ENCODE data around the gene BTF3.

Gene BTF3

DNA sequence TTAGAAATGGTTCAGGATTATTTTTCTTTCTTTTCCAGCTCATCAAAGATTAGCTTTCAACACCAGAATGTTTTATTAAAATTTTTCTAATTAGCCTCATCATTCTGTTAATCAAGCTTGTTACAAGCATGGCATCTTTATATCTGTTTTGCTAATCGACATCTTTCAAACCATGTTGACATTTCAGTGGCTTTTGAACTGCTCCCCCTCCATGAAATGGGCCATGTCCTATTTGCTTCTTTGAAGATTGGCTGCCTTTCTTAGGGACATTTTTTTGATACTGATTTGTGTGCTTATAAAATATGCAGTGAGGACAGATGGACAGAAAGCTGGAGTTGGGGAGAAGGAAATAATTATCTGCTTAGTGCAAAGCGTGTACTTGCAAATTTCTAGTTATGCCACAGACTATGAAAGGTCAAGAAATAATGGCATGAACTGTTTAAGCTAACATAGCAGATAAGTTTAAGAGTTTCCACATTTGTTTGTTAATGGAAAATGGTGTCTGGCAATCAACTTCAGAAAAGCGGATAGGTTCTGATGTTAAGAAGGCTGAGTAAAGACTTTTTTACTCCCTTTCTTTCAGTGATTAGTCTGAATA lies 27.5 kb downstream of the BTF3 start:
- DNase-seq: no peak

DNA sequence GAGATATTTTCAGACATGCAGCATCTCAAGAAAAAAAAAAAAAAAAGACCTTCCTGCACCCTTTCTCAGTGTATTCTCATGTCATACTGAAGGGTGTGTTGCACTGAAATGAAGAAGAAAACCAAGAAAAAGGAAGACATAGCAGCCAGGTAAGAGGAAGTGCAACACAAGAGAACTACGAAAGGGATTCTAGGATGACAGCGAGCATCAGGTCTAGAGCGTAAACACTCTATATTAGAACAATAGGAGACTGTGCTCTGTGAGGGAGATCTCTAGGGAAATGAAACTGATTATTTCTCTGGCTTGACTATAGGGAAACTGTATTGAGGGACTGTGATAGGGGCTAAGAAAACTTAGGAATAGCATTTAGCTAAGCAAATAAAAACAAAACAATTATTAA lies 30.0 kb downstream of the BTF3 start:
- no peak for DNase-seq

DNA sequence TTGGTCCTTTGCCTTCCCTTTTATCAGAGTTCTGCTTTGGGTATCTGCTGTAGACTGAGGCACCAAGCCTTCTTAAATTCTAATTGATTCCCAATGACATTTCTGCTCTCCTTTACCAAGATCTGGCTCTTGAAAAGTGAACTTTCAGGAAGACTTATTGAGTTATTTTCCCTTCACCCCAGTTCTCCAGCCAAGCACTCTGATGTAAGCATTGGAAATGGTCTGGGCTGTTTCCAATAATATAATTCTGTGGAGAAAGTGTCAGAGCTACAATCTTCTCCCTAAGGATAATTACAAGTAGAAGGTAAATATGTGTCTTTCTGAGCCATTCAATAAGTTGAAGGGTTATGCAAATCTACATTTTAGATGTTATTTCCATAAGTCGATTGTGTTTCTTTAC lies 30.8 kb downstream of the BTF3 start:
- no peak for DNase-seq

DNA sequence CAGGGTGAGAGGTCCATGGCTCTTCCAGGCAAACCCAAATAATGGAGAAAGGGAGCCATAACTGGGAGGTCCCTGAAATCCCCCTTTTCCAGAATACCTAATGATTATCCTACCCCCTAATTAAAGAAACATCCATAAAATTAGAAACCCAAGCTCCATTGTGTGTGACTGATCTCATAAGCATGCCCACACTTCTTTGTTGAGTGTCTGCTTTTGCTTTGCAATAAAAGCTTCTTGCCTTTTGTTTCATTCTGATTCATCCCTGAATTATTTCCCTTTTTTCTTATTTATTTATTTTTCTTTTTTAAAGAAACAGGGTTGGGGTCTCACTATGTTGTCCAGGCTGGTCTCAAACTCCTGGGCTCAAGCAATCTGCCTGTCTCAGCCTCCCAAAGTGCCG lies 33.1 kb downstream of the BTF3 start:
- no peak for DNase-seq

GRCh38 chr5:73532195-73532594 lies 34.0 kb downstream of the BTF3 start:
- no peak for DNase-seq

DNA sequence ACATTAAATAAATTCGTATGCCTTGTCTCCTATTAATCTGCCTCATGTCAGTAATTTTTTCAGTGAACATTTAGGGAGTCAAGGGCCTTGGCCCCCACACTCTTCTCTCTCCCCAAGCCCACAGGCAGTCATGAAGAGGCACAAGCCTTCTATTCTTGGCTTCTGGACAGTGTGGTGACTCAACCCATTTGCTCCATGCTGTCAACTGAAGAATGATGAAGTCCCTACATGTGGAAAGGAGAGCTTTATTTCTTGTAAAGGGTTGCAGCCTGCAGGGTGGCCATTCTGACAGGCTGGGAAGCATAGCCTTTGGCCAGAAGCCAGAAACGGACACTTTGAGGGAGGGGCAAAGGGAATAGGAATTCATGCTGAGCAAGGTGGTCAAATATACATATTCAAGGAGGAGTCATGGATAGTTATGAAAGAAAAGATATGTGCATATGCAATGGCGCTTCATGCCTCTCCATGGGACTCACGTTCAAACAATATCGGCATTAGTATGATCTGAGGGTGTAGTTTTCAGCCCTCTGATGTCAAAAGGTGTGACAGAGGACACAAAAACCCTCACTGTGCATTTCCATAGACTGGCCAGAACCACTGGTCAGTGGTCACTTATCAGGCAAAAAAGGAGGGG lies 35.9 kb downstream of the BTF3 start:
- DNase-seq: no peak

- no peak for DNase-seq
These were observed 36.7 kb downstream of the BTF3 start for GRCh38 chr5:73534971-73535370.

DNA sequence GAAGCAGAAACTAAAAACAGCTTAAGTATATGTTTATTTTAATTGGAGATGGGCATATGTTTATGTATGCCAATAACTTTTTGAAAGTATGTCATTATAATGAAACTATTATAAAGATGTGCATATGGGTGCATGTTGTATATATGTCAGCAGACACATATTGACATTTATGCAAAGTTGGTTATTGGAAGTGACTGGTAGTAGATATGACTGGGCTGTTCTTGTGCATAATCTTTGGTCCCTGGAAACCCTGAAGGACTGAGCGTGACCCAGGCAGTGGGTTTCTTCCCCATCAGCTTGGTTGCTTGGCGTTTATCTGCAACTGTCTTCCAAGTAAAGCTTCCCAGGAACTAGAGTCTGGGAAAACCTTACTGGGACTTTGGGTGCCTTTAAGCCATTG lies 41.5 kb downstream of the BTF3 start:
- DNase-seq: no peak

- no peak for DNase-seq
These were observed 42.0 kb downstream of the BTF3 start for GRCh38 chr5:73540192-73540591.

DNA sequence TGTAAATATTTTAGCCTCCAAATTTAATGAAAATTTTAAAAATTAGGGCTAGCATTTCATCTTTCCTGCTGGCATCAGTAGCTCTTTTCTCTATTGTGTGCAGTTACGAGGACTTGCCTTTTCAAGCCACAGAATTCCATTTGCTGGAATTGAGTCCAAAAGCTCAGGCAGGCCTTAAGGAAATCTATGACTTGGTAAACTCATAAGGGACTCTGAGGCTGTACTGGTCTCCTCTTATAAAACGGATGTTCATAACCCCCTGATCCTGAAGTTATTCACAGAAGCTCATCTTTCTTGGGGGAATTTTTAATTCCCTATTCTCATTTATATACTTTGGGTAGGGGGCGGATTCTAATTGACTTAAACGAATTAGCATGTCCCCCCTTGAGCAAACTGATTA lies 43.8 kb downstream of the BTF3 start:
- no peak for DNase-seq

DNA sequence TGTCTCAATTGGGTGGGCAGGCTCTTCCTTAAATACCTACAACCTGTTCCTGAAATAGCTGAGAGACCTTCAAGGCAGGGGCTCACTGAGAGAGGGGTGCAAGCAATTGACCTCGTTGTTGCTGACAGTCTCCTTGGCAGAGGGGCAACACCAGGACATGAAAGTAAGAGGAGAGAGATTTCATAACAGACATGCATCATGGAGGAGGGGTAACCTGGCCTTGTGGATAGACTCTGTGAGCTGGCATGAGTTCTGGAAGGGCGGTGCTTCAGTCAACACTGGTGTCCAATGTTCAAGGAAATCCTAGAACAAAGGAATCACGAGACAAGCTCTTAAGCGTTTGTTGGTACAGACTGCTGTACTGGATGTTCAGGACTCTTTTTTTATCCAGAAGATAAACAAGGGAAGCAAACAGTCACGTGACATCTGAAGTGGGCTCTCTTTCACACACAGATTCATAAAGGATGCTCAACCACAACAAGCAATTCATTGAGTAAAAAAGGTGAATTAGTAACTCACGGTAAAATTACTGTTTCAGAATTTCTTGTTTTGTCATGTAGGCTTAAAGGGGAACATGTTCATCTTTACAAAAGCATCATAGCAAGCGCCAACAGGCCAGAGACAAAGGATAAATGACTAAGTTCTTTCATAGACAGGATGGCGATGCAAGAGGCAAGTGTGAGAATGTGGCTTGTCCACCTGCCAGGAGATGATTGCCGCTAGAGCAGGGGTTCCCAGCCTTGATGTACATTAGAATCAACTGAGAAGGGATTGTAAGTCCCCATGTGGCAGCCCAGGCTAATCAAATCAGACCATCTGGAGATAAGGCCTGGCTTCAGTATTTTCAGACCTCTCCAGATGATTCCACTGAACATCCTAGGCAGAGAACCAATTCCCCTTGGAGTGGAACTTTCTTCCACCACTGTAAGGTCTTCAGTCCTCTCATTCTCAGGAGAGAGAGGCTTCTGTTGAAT lies 46.5 kb downstream of the BTF3 start:
- DNase-seq: no peak

DNA sequence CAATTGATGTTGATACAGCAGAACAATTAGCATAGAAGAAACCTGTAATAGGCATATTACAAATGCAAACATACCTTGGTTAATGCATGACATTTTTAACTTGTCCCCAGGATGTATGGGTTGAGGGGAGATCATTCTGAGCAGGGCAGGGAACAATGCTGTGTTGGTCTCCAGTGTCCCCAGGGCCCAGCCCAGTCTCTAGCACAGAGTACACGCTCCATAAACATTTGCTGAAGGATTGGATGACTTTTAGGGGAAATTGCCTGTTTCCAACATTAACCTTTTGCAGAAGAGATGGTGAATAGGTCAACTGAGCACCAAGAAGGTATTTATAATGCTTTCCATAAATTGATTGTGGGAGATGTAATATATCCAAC lies 47.1 kb downstream of the BTF3 start:
- DNase-seq: no peak

- DNase-seq: no peak
These were observed 51.8 kb downstream of the BTF3 start for GRCh38 chr5:73550016-73550415.

GRCh38 chr5:73552642-73553041 lies 54.4 kb downstream of the BTF3 start:
- DNase-seq: no peak
